ENCODE data around the gene SSR4. TPM values are rescaled to one million over a fixed set of nuclear protein-coding genes. Genes with fewer than 3 reads are reported as not detected.

The SSR4 gene
- total and polyA plus RNA-seq, 2 of the 8 experiments (the other 6 are each of a cell fraction or from before 2014, with no cell fraction given), result 168 to 642 TPM

DNA sequence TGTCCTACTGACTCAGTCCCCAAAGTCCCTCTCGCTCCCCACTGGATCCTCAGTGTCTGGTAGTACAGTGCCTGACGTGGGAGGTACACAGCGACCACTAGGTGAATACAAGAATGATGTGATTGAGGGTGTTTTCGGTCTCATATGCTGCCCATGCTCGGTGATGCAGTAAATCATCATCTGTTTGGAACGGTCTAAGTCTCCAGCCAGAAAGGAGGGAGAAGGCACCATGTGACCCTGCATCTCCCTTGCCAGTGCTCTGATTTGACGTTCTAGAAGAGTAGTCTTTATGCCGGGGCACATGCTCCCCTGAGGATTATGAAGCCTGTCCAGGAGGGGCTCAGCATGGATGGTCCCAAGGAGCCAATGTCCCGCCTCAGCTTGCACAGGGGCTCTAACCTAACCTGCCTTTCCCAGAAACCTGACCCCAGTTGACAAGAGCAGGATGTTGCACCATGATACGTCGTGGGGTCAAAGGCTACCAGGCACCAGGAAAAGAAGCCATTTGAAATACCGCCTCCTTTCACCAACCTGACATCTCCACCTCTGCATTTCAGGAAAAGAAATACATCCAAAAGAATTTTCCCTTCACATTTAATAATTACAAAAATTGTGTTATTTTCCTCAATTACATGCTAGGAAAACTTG, 44.2 kb upstream of the SSR4 start:
- Histone ChIP-seq H3K18ac (ENCODE audit: extremely low read depth, low read length) (no peak overlapping the region), H3K14ac (ENCODE audit: insufficient read length) (no peak overlapping the region), H3K36me3 (ENCODE audit: control insufficient read depth in 2 of 4, insufficient read depth in 4 of 4, low read length in 3 of 4) (no peaks in the 10 kb centered on the region), H3K9ac (replicated peaks in 1 of 4; ENCODE audit: extremely low read depth in 1 of 4, low read depth in 3 of 4, low read length in 3 of 4) (no peak overlapping the region), H3K9me3 (ENCODE audit: insufficient read depth in 2 of 2, low read depth in 1 of 2, low read length in 1 of 2) (no peaks in the 10 kb centered on the region), H2AFZ (ENCODE audit: low read length) (no peak overlapping the region), H2AK5ac (ENCODE audit: low read depth, low read length) (no peak overlapping the region), H2BK12ac (ENCODE audit: low read depth, low read length) (no peak overlapping the region), H3K27me3 (replicated peaks in 1 of 4; ENCODE audit: control insufficient read depth in 3 of 4, extremely low read depth in 1 of 4, insufficient read depth in 3 of 4, low read length in 3 of 4) (no peaks in the 10 kb centered on the region), H2BK120ac (replicated peaks; ENCODE audit: low read depth, low read length) (no peak overlapping the region), H2BK5ac (ENCODE audit: low read depth, low read length) (no peak overlapping the region), H4K5ac (ENCODE audit: insufficient read length, low read depth, low read length) (no peak overlapping the region), H4K8ac (ENCODE audit: extremely low read depth, insufficient read depth, low read length) (no peak overlapping the region), H3K56ac (replicated peaks; ENCODE audit: insufficient read length, low read depth, low read length) (no peak overlapping the region), H3K4me3 (ENCODE audit: extremely low read depth in 1 of 4, insufficient read depth in 2 of 4, low read depth in 3 of 4, low read length in 4 of 4) (no peak overlapping the region), H4K91ac (replicated peaks; ENCODE audit: insufficient read length, low read length) (no peak overlapping the region), H3K23me2 (ENCODE audit: low read depth, low read length) (no peaks in the 10 kb centered on the region), H3K79me1 (ENCODE audit: low read depth, low read length) (no peaks in the 10 kb centered on the region), H3K27ac (ENCODE audit: low read depth, low read length) (no peak overlapping the region), H3K79me2 (ENCODE audit: control insufficient read depth in 1 of 2, insufficient read depth in 2 of 2, low read length in 2 of 2) (no peaks in the 10 kb centered on the region), H4K20me1 (replicated peaks in 1 of 2; ENCODE audit: control insufficient read depth in 1 of 2, insufficient read depth in 2 of 2, low read length in 2 of 2) (no peaks in the 10 kb centered on the region), H2BK20ac (ENCODE audit: low read length) (no peak overlapping the region), H3K4me2 (ENCODE audit: insufficient read depth in 1 of 2, low read depth in 2 of 2, low read length in 2 of 2) (no peak overlapping the region), H3K23ac (ENCODE audit: insufficient read length) (no peak overlapping the region), H3K4ac (replicated peaks; ENCODE audit: insufficient read length, low read depth, low read length) (no peak overlapping the region), H3K4me1 (replicated peaks in 1 of 4; ENCODE audit: control insufficient read depth in 3 of 4, insufficient read depth in 4 of 4, low read length in 3 of 4) (no peaks in the 10 kb centered on the region; a peak in 1 of 7 replicates), H2BK15ac (ENCODE audit: low read length) (no peak overlapping the region)
- POLR2A ChIA-PET (ENCODE audit: partially characterized antibody), result interaction anchor here (2.0 kb wide), 1 partner anchor 23 kb away, joined by 5 read pairs; no protein-coding TSS in a partner anchor
- CTCF ChIA-PET (ENCODE audit: partially characterized antibody), result interaction anchor here (0.6 kb wide), 1 partner anchor 757 kb away, joined by 3 read pairs; no protein-coding TSS in a partner anchor
- FAIRE-seq (peak; percentile 39), DNase-seq (ENCODE audit: low read depth in 1 of 2, low spot score in 2 of 2) (no peak)
- 90% methylated on average over 12 of the region's 12 CpGs; no CpG with 5 or more reads in 1 of the 2 experiments for WGBS, 2 experiments (ENCODE audit: extremely low coverage in 1 of 2, insufficient coverage in 1 of 2, insufficient read length in 1 of 2, insufficient replicate concordance in 2 of 2, low coverage in 1 of 2, low lambda C conversion rate in 2 of 2, missing lambda C conversion rate in 1 of 2)
- TF ChIP-seq NANOG (IDR thresholded peaks at IDR 0.05; ENCODE audit: insufficient read depth, low read depth, low read length, poor library complexity, severe bottlenecking), result no peak
- no peak for TF ChIP-seq EP300 (IDR thresholded peaks at IDR 0.05; ENCODE audit: borderline replicate concordance in 1 of 2, low read depth in 2 of 2, low read length in 2 of 2)
- TF ChIP-seq FOSL1 (IDR thresholded peaks at IDR 0.05; ENCODE audit: insufficient read depth, low read depth, low read length), result no peak
- no peak for TF ChIP-seq RNF2 (IDR thresholded peaks at IDR 0.05; ENCODE audit: borderline replicate concordance, low read depth, low read length, missing control alignments, poor library complexity, severe bottlenecking)
- no peak for TF ChIP-seq SIRT6 (IDR thresholded peaks at IDR 0.05; ENCODE audit: low read length)
- TF ChIP-seq, protein P1, sequence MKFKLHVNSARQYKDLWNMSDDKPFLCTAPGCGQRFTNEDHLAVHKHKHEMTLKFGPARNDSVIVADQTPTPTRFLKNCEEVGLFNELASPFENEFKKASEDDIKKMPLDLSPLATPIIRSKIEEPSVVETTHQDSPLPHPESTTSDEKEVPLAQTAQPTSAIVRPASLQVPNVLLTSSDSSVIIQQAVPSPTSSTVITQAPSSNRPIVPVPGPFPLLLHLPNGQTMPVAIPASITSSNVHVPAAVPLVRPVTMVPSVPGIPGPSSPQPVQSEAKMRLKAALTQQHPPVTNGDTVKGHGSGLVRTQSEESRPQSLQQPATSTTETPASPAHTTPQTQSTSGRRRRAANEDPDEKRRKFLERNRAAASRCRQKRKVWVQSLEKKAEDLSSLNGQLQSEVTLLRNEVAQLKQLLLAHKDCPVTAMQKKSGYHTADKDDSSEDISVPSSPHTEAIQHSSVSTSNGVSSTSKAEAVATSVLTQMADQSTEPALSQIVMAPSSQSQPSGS (IDR thresholded peaks at IDR 0.05; ENCODE audit: low read length), result no peak
- no peak for TF ChIP-seq RXRA (IDR thresholded peaks at IDR 0.05; ENCODE audit: insufficient read depth, low read depth, low read length)
- no peak for TF ChIP-seq TCF12 (IDR thresholded peaks at IDR 0.05; ENCODE audit: low read depth, low read length)
- no peak for TF ChIP-seq YY1 (IDR thresholded peaks at IDR 0.05; ENCODE audit: low read depth, low read length)
- TF ChIP-seq SP1 (IDR thresholded peaks at IDR 0.05; ENCODE audit: low read depth, low read length), result no peak

All from H1 (cell line).